A549 treated with DMSO at 1 μM for 4 hours (cell line): ENCODE measurements around the gene TMEM86A. TPM values are rescaled to one million over a fixed set of nuclear protein-coding genes. Genes with fewer than 3 reads are reported as not detected.

Experiments
- total RNA-seq: library from RNA; stranded (reverse); fragments of 200-300 nt; extraction: Qiagen RNA extraction; gene quantifications from 5 replicates; pipeline ENCODE4 v1.2.3, GENCODE V29; 2022; ENCODE audit warnings: low read depth

TMEM86A gene
- 0.40 to 0.47 TPM (median 0.40 TPM) in 5 replicates for total RNA-seq

GRCh38 chr11:18698341-18699268 is at the start of gene TMEM86A:
TSS of gene TMEM86A (plus strand) at chr11:18698779. CDS start at chr11:18698887, 108 bp downstream.

GRCh38 chr11:18726040-18726439 is 27.5 kb downstream of the TMEM86A start, which contains the start of gene IGSF22:
TSS of gene IGSF22 (minus strand) at chr11:18726188. CDS start at chr11:18724236, 1,952 bp downstream.

Other genes starting within 250 kb of the TMEM86A start
- not detected in 5 replicates for gene LDHAL6A, start 242.9 kb upstream of the TMEM86A start, total RNA-seq
- 95.6 to 115 TPM (median 107 TPM) in 5 replicates for gene TSG101, start 171.8 kb upstream of the TMEM86A start, total RNA-seq
- 18.5 to 25.6 TPM (median 23.5 TPM) in 5 replicates for gene UEVLD, start 110.0 kb upstream of the TMEM86A start, total RNA-seq
- 1.9 to 2.7 TPM (median 2.3 TPM) in 5 replicates for gene MISFA, start 99.0 kb upstream of the TMEM86A start, total RNA-seq
- gene SPTY2D1, start 64.4 kb upstream of the TMEM86A start, total RNA-seq = 17.9 to 24.4 TPM (median 22.8 TPM) in 5 replicates
- not detected in 5 replicates for gene IGSF22, start 27.4 kb downstream of the TMEM86A start, total RNA-seq
- not detected in 5 replicates for gene PTPN5, start 93.0 kb downstream of the TMEM86A start, total RNA-seq
- gene MRGPRX1, start 240.6 kb downstream of the TMEM86A start, total RNA-seq = not detected in 5 replicates